GM12874 (cell line): ENCODE data around the gene GARRE1.

Source experiments
- TF ChIP-seq, protein P1 (sequence below): IDR thresholded peaks from 2 replicates; pipeline ENCODE4 v1.5.1; 2011; ENCODE audit warnings: low read depth, mild to moderate bottlenecking, control low read depth, low read length, moderate library complexity; ENCODE audit not compliant: insufficient read depth

The GARRE1 gene

DNA sequence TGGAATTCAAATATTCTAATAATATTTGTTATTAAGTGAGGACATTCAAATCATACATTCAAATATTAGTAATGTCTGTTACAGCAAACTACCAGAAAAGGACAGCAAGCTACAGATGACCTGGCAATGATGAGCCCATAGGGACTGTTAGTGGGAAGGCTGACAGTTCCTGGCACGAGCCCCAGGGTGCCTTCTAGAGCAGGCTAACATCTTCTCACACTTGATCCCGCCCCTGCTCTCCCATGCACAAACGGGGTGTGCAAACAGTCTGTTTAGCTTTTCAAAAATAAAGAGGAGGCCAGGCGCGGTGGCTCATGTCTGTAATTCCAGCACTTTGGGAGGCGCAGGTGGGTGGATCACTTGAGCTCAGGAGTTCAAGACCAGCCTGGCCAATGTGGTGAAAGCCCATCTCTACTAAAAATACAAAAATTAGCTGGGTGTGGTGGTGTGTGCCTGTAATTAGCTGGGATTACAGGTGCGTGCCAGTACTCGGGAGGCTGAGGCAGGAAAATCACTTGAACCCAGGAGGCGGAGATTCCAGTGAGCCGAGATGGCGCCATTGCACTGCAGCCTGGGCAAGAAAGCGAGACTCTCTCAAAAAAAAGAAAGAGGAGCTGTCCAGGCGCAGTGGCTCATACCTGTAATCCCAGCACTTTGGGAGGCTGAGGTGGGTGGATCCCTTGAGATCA, 9.6 kb upstream of the GARRE1 start:
- TF ChIP-seq, protein P1, sequence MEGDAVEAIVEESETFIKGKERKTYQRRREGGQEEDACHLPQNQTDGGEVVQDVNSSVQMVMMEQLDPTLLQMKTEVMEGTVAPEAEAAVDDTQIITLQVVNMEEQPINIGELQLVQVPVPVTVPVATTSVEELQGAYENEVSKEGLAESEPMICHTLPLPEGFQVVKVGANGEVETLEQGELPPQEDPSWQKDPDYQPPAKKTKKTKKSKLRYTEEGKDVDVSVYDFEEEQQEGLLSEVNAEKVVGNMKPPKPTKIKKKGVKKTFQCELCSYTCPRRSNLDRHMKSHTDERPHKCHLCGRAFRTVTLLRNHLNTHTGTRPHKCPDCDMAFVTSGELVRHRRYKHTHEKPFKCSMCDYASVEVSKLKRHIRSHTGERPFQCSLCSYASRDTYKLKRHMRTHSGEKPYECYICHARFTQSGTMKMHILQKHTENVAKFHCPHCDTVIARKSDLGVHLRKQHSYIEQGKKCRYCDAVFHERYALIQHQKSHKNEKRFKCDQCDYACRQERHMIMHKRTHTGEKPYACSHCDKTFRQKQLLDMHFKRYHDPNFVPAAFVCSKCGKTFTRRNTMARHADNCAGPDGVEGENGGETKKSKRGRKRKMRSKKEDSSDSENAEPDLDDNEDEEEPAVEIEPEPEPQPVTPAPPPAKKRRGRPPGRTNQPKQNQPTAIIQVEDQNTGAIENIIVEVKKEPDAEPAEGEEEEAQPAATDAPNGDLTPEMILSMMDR = no peak

DNA sequence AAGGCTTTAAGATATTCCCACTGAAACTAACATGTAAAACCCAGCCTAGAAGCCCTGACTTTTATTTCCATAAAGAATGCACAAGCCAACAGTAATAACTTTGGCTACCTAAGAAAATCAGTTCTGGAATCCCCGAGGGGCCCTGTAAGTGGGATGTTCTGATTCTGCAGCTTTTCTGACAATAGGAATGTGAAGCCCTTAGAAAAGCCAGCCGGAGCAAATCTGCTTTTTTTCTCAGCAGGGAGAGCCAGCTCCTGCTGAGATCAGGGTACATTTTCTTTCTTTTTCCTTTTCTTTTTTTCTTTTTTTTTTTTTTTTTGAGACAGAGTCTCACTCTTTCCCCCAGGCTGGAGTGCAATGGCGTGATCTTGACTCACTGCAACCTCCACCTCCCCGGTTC, 8.0 kb upstream of the GARRE1 start:
- TF ChIP-seq, protein P1 = no peak

DNA sequence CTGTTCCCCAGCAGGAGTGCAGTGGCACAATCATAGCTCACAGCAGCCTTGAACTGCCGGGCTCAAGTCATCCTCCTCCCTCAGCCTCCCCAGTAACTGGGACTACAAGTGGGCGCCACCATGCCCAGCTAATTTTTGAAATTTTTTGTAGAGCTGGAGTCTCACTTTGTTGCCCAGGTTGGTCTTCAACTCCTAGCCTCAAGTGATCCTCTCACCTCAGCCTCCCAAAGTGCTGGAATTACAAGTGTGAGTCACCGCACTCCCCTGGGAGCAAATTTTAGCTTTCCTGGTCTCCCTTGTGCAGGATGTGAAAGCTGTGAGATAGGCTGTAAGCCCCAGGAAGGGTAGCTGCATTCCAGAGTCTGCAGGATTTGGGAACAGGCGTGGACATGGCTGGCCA, 5.4 kb upstream of the GARRE1 start:
- TF ChIP-seq, protein P1 = no peak

DNA sequence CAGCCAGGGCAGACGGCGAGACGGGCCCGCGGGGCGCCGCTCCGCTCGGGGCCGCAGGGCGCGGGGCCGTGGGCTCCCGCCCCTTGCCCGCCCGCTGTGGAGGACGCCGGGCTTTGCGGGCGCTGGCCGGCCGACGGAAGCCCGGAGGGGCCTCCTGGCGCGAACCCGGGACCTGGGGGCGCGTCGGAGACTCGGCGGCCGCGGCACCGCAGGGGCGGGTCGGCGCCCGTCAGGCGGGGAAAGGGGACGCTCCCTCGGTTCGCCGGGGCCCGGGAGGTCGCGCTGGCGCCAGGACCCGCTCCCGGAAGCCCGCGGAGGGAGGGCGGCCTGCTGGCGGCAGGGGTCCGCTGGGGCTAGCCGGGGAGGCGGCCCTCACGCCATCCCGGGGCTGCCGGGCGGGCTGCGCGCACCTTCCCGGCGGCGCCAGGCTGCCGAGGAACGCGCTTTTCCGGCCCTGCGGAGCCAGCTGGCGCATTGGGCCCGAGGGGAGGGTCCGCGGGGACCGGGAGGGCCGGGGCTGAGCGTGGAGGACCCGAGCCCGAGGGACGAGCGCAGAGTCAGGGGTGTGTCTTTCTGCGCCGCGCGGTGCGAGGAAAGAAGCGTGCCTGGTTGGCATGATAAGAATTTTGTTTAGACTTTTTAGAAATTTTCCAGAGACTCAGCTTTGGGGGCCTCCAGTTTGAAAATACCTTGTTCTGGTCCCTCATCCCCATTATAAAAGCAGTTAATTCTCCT, 511 bp downstream of the GARRE1 start:
- TF ChIP-seq, protein P1 = no peak

DNA sequence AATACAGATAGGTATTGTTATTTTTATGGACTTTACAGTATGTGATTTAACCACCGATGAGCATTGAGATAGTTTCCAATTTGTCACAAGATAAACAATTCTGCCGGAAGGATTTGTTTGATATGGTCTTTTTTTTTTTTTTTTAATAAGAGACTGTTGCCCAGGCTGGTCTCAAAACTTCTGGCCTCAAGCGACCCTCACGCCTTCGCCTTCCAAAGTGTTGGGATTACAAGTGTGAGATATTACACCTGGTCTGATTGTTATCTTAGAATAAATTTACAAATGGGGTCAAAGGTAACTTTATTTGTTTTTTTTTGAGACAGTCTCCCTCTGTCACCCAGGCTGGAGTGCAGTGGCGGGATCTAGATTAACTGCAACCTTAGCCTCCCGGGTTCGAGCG, 1.2 kb downstream of the GARRE1 start:
- TF ChIP-seq, protein P1 = no peak

DNA sequence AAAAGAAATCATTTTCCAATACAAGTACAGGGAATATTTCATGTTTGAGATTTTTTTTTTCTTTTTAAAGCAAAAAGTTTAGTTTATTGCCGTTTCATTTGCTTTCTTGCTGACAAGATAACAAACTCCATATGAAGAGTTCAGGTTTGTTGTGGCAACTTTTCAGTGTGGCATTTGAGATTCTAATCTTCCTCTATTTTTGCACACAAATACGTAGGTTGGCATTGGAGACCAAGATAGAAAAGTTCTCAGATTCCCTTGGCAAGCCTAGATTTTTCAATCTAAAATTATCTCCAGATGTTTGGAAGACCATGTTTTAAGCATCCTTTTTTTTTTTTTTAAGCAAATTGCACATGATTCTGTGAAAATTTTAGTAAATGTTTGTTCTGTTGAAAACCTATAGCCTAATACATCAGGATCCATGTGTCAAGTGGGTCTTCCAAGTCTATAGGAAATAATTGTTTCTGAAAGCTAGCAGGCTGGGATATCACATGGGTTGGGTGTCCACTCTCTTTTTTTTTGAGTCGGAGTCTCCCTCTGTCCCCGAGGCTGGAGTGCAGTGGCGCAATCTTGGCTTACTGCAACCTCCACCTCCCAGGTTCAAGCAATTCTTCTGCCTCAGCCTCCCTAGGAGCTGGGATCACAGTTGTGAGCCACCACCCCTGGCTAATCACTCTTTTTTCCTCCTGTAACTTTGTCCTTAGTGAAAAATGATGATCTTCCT, 2.6 kb downstream of the GARRE1 start:
- TF ChIP-seq, protein P1 = no peak

DNA sequence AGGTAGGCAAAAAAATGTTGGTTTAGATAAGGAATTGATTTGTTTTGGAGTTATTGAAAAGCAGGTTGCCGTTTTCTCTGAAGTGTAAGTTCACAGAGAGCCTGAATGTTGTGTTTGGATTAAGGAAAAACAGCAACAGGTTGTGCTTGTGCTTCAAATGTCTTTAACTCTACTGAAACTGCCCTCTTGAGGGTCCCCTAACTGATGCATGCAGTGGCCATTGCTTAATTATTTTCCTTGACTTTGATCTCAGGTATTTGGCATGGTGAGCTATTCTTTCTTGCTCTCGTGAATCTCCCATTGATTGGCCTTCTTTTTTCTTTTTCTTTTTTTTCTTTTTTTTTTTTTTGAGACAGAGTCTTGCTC, 3.2 kb downstream of the GARRE1 start:
- TF ChIP-seq, protein P1 = no peak
